ENCODE results near the gene STK26. TPM values are rescaled to one million over a fixed set of nuclear protein-coding genes. Genes with fewer than 3 reads are reported as not detected.

Gene STK26
- total and polyA plus RNA-seq, 2 experiments from 2014 or later: 65.2 to 110 TPM

GRCh38 chrX:132016628-132017430, 6.3 kb upstream of the STK26 start:
- TF ChIP-seq NANOG (IDR thresholded peaks at IDR 0.05; ENCODE audit: borderline replicate concordance) (no peak), ZNF331 (CRISPR knock-in tag; IDR thresholded peaks at IDR 0.05; ENCODE audit: low read depth) (no peak), ETS1 (IDR thresholded peaks at IDR 0.05) (no peak), EZH2phosphoT487 (IDR thresholded peaks at IDR 0.05; ENCODE audit: unreplicated experiment) (no peak), CREB1 (CRISPR knock-in tag; IDR thresholded peaks at IDR 0.05; ENCODE audit: low read depth) (no peak), JUNB (IDR thresholded peaks at IDR 0.05; ENCODE audit: unreplicated experiment) (no peak), POLR2AphosphoS5 (IDR thresholded peaks at IDR 0.05; ENCODE audit: low read depth) (no peak), ZNF114 (CRISPR knock-in tag; IDR thresholded peaks at IDR 0.05) (no peak), STAT1 (IDR thresholded peaks at IDR 0.05; ENCODE audit: unreplicated experiment) (no peak), EZH2 (IDR thresholded peaks at IDR 0.05; ENCODE audit: low read depth, unreplicated experiment) (no peak)
- TF ChIP-seq, protein P1, sequence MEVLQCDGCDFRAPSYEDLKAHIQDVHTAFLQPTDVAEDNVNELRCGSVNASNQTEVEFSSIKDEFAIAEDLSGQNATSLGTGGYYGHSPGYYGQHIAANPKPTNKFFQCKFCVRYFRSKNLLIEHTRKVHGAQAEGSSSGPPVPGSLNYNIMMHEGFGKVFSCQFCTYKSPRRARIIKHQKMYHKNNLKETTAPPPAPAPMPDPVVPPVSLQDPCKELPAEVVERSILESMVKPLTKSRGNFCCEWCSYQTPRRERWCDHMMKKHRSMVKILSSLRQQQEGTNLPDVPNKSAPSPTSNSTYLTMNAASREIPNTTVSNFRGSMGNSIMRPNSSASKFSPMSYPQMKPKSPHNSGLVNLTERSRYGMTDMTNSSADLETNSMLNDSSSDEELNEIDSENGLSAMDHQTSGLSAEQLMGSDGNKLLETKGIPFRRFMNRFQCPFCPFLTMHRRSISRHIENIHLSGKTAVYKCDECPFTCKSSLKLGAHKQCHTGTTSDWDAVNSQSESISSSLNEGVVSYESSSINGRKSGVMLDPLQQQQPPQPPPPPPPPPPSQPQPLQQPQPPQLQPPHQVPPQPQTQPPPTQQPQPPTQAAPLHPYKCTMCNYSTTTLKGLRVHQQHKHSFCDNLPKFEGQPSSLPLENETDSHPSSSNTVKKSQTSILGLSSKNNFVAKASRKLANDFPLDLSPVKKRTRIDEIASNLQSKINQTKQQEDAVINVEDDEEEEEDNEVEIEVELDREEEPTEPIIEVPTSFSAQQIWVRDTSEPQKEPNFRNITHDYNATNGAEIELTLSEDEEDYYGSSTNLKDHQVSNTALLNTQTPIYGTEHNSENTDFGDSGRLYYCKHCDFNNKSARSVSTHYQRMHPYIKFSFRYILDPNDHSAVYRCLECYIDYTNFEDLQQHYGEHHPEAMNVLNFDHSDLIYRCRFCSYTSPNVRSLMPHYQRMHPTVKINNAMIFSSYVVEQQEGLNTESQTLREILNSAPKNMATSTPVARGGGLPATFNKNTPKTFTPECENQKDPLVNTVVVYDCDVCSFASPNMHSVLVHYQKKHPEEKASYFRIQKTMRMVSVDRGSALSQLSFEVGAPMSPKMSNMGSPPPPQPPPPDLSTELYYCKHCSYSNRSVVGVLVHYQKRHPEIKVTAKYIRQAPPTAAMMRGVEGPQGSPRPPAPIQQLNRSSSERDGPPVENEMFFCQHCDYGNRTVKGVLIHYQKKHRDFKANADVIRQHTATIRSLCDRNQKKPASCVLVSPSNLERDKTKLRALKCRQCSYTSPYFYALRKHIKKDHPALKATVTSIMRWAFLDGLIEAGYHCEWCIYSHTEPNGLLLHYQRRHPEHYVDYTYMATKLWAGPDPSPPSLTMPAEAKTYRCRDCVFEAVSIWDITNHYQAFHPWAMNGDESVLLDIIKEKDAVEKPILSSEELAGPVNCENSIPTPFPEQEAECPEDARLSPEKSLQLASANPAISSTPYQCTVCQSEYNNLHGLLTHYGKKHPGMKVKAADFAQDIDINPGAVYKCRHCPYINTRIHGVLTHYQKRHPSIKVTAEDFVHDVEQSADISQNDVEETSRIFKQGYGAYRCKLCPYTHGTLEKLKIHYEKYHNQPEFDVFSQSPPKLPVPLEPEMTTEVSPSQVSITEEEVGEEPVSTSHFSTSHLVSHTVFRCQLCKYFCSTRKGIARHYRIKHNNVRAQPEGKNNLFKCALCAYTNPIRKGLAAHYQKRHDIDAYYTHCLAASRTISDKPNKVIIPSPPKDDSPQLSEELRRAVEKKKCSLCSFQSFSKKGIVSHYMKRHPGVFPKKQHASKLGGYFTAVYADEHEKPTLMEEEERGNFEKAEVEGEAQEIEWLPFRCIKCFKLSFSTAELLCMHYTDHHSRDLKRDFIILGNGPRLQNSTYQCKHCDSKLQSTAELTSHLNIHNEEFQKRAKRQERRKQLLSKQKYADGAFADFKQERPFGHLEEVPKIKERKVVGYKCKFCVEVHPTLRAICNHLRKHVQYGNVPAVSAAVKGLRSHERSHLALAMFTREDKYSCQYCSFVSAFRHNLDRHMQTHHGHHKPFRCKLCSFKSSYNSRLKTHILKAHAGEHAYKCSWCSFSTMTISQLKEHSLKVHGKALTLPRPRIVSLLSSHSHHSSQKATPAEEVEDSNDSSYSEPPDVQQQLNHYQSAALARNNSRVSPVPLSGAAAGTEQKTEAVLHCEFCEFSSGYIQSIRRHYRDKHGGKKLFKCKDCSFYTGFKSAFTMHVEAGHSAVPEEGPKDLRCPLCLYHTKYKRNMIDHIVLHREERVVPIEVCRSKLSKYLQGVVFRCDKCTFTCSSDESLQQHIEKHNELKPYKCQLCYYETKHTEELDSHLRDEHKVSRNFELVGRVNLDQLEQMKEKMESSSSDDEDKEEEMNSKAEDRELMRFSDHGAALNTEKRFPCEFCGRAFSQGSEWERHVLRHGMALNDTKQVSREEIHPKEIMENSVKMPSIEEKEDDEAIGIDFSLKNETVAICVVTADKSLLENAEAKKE (CRISPR knock-in tag; IDR thresholded peaks at IDR 0.05): no peak
- TF ChIP-seq, protein P2, sequence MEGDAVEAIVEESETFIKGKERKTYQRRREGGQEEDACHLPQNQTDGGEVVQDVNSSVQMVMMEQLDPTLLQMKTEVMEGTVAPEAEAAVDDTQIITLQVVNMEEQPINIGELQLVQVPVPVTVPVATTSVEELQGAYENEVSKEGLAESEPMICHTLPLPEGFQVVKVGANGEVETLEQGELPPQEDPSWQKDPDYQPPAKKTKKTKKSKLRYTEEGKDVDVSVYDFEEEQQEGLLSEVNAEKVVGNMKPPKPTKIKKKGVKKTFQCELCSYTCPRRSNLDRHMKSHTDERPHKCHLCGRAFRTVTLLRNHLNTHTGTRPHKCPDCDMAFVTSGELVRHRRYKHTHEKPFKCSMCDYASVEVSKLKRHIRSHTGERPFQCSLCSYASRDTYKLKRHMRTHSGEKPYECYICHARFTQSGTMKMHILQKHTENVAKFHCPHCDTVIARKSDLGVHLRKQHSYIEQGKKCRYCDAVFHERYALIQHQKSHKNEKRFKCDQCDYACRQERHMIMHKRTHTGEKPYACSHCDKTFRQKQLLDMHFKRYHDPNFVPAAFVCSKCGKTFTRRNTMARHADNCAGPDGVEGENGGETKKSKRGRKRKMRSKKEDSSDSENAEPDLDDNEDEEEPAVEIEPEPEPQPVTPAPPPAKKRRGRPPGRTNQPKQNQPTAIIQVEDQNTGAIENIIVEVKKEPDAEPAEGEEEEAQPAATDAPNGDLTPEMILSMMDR (conservative IDR thresholded peaks at IDR 0.05; ENCODE audit: low read depth in 2 of 2): no peak
- TF ChIP-seq, protein P3, sequence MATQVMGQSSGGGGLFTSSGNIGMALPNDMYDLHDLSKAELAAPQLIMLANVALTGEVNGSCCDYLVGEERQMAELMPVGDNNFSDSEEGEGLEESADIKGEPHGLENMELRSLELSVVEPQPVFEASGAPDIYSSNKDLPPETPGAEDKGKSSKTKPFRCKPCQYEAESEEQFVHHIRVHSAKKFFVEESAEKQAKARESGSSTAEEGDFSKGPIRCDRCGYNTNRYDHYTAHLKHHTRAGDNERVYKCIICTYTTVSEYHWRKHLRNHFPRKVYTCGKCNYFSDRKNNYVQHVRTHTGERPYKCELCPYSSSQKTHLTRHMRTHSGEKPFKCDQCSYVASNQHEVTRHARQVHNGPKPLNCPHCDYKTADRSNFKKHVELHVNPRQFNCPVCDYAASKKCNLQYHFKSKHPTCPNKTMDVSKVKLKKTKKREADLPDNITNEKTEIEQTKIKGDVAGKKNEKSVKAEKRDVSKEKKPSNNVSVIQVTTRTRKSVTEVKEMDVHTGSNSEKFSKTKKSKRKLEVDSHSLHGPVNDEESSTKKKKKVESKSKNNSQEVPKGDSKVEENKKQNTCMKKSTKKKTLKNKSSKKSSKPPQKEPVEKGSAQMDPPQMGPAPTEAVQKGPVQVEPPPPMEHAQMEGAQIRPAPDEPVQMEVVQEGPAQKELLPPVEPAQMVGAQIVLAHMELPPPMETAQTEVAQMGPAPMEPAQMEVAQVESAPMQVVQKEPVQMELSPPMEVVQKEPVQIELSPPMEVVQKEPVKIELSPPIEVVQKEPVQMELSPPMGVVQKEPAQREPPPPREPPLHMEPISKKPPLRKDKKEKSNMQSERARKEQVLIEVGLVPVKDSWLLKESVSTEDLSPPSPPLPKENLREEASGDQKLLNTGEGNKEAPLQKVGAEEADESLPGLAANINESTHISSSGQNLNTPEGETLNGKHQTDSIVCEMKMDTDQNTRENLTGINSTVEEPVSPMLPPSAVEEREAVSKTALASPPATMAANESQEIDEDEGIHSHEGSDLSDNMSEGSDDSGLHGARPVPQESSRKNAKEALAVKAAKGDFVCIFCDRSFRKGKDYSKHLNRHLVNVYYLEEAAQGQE (IDR thresholded peaks at IDR 0.05; ENCODE audit: unreplicated experiment): no peak
- Histone ChIP-seq H3K27me3 (ENCODE audit: insufficient read depth) (0 out of 2 replicates have a peak, but pooled peaks cover 4% of the 10 kb centered on the region), H3K4me3 (no peak overlapping the region), H3K79me2 (replicated peaks; ENCODE audit: insufficient read depth) (no peaks in the 10 kb centered on the region), H3K36me3 (ENCODE audit: insufficient read depth) (no peaks in the 10 kb centered on the region), H3K27ac (ENCODE audit: low read depth) (no peak overlapping the region), H3K4me1 (ENCODE audit: insufficient read depth) (0 out of 2 replicates have a peak, but pooled peaks cover 3% of the 10 kb centered on the region), H4K20me1 (replicated peaks; ENCODE audit: insufficient read depth) (no peaks in the 10 kb centered on the region), H3K4me2 (no peak overlapping the region), H3F3A (replicated peaks; ENCODE audit: low read depth) (no peaks in the 10 kb centered on the region), H2AFZ (no peak overlapping the region), H3K9me2 (ENCODE audit: insufficient read depth) (no peaks in the 10 kb centered on the region)
- peaks cover 16% of the 10 kb centered on the region for H3K4me1 Mint-ChIP-seq
- H3K36me3 Mint-ChIP-seq (ENCODE audit: low read depth): no peaks in the 10 kb centered on the region
- no peaks in the 10 kb centered on the region for H3K27me3 Mint-ChIP-seq (ENCODE audit: insufficient read depth, low read depth, poor library complexity)
- no peak overlapping the region for H3K4me3 Mint-ChIP-seq
- H3K9me3 Mint-ChIP-seq: no peaks in the 10 kb centered on the region
- ATAC-seq (no peak), DNase-seq (ENCODE audit: low spot score) (no peak)
- H3K27ac Mint-ChIP-seq: no peak overlapping the region

Measured in GM23338 (cell line).